ENCODE results near the gene NUP210. TPM values are rescaled to one million over a fixed set of nuclear protein-coding genes. Genes with fewer than 3 reads are reported as not detected.

NUP210 gene
- total and polyA plus RNA-seq, 2 experiments from 2014 or later: 6.7 to 8.4 TPM

DNA sequence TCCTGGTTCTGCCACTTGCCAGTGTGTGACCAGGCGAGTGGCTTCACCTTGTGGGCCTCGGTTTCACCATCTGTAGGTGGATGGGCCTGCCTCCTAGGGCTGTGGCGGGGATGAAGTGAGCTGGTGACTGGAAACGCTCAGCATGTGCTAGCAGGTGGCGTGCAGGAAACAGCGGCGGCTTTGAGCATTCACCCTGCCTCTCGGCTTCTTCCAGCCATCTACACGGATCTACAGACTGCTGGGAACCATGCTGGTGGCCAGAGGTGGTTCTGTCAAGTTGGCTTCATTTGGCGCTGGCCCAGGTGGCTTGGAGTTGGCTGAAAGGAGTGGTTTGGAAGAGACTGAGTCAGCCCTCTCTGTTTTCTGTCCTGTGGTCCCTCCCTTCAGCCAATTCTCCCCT is 106.3 kb downstream of the NUP210 start:
- no peaks in the 10 kb centered on the region for H3K36me3 ChIP-seq (replicated peaks; ENCODE audit: insufficient read depth, low read depth)
- TF ChIP-seq CTCF (IDR thresholded peaks at IDR 0.05; ENCODE audit: poor library complexity): no peak
- TF ChIP-seq EZH2phosphoT487 (IDR thresholded peaks at IDR 0.05; ENCODE audit: low read depth, severe bottlenecking, unreplicated experiment): no peak
- no peak for TF ChIP-seq EZH2 (IDR thresholded peaks at IDR 0.05; ENCODE audit: borderline replicate concordance)
- WGBS (ENCODE audit: low lambda C conversion rate, missing lambda C conversion rate): 95% methylated on average over 10 of the region's 10 CpGs

DNA sequence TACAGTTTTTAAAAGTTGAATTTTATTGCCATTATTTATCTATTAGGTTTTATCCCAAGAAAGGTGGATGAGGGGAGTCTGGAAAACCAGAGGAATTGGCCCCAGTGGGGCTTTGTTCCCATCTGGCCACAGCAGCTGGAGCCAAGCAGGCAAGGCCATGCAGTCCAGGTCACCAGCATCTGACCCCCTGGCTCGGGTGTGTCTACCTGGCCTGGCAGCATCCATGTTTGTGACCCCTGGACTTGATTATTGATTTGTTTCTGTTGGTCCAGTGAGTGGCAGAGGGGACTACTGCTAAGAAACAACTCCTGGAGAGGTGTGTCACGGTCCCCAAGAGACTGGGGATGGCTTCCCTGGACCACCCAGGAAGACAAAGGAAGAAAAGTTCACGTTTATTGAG is 111.1 kb downstream of the NUP210 start:
- Histone ChIP-seq H2AFZ (no peak overlapping the region), H3K9me2 (replicated peaks; ENCODE audit: insufficient read depth) (no peaks in the 10 kb centered on the region), H3K27me3 (no peaks in the 10 kb centered on the region), H3K4me2 (no peak overlapping the region), H4K20me1 (ENCODE audit: insufficient read depth, poor library complexity, severe bottlenecking) (no peaks in the 10 kb centered on the region), H3K79me2 (no peaks in the 10 kb centered on the region), H3K36me3 (replicated peaks; ENCODE audit: insufficient read depth, low read depth) (no peaks in the 10 kb centered on the region), H3K4me1 (ENCODE audit: insufficient read depth) (no peaks in the 10 kb centered on the region), H3K9me3 (ENCODE audit: low read depth) (no peaks in the 10 kb centered on the region), H3K4me3 (no peak overlapping the region), H3K27ac (no peak overlapping the region)
- WGBS (ENCODE audit: low lambda C conversion rate, missing lambda C conversion rate): 68% methylated on average over 3 of the region's 3 CpGs
- TF ChIP-seq CTCF (IDR thresholded peaks at IDR 0.05; ENCODE audit: poor library complexity): no peak
- no peak for TF ChIP-seq EZH2 (IDR thresholded peaks at IDR 0.05; ENCODE audit: borderline replicate concordance)
- no peak for TF ChIP-seq EZH2phosphoT487 (IDR thresholded peaks at IDR 0.05; ENCODE audit: low read depth, severe bottlenecking, unreplicated experiment)
- DNase-seq (ENCODE audit: low spot score): no peak

More for the DNA sequence above, 106.3 kb downstream of the NUP210 start:
- no peaks in the 10 kb centered on the region for H3K9me2 ChIP-seq (replicated peaks; ENCODE audit: insufficient read depth)
- H3K9me3 ChIP-seq (ENCODE audit: low read depth): no peaks in the 10 kb centered on the region
- H2AFZ ChIP-seq: no peak overlapping the region
- no peak overlapping the region for H3K27ac ChIP-seq
- DNase-seq (ENCODE audit: low spot score): no peak
- H3K4me3 ChIP-seq: no peak overlapping the region
- H4K20me1 ChIP-seq (ENCODE audit: insufficient read depth, poor library complexity, severe bottlenecking): no peaks in the 10 kb centered on the region
- H3K4me2 ChIP-seq: no peak overlapping the region
- H3K79me2 ChIP-seq: no peaks in the 10 kb centered on the region
- H3K4me1 ChIP-seq (ENCODE audit: insufficient read depth): no peaks in the 10 kb centered on the region
- no peaks in the 10 kb centered on the region for H3K27me3 ChIP-seq

DNA sequence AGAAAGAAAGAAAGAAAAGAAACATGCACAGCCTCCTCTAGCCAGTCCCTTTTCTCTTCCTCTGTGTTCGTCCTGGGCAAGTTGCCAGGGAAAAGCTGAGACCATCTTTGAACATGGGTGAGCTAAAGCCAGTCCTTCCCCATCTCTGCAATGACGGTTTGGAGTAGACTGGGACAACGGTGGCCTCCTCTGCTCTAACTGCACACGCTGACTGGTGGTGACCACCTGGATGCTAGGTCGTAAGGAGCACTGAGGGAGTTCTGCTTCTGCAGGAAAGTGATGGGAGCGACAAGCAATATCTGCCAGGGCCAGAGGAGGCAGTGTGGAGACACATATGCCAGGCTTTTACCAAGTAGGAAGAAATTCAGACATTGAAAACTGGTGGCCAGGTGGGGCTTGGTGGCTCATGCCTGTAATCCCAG is 111.7 kb downstream of the NUP210 start:
- Histone ChIP-seq H3K79me2 (no peaks in the 10 kb centered on the region), H3K4me1 (ENCODE audit: insufficient read depth) (no peaks in the 10 kb centered on the region), H3K4me2 (no peak overlapping the region), H2AFZ (no peak overlapping the region), H3K27me3 (no peaks in the 10 kb centered on the region), H3K4me3 (no peak overlapping the region), H3K9me2 (replicated peaks; ENCODE audit: insufficient read depth) (no peaks in the 10 kb centered on the region), H4K20me1 (ENCODE audit: insufficient read depth, poor library complexity, severe bottlenecking) (no peaks in the 10 kb centered on the region), H3K27ac (no peak overlapping the region), H3K9me3 (ENCODE audit: low read depth) (no peaks in the 10 kb centered on the region), H3K36me3 (replicated peaks; ENCODE audit: insufficient read depth, low read depth) (no peaks in the 10 kb centered on the region)
- DNase-seq (ENCODE audit: low spot score): peak; percentile 59
- 50% methylated on average over 6 of the region's 6 CpGs for WGBS (ENCODE audit: low lambda C conversion rate, missing lambda C conversion rate)
- TF ChIP-seq EZH2phosphoT487 (IDR thresholded peaks at IDR 0.05; ENCODE audit: low read depth, severe bottlenecking, unreplicated experiment) (no peak), CTCF (IDR thresholded peaks at IDR 0.05; ENCODE audit: poor library complexity) (peak; percentile 21), EZH2 (IDR thresholded peaks at IDR 0.05; ENCODE audit: borderline replicate concordance) (no peak)

DNA sequence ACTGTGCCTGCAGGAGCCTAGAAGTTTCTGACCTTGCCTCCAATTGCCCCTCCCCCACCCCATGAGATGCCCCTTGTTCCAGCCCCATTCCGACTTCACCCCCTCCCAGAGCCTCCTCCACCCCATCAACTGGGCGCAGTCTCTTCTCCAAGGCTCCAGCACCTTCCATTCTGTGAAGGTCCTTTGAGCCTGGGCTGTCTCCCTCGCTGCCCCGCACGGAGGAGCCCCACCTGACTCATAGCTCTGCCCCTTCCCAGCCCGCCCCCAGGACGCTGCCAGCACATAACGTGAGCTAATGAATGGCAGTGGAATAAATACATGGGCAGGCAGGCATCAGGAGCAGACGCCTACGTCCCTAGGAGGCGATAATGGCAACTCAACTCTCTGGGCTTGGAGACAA is 113.1 kb downstream of the NUP210 start:
- H4K20me1 ChIP-seq (ENCODE audit: insufficient read depth, poor library complexity, severe bottlenecking): no peaks in the 10 kb centered on the region
- no peak overlapping the region for H3K4me2 ChIP-seq
- no peak overlapping the region for H3K27ac ChIP-seq
- no peaks in the 10 kb centered on the region for H3K79me2 ChIP-seq
- H3K9me3 ChIP-seq (ENCODE audit: low read depth): no peaks in the 10 kb centered on the region
- TF ChIP-seq EZH2 (IDR thresholded peaks at IDR 0.05; ENCODE audit: borderline replicate concordance) (no peak), EZH2phosphoT487 (IDR thresholded peaks at IDR 0.05; ENCODE audit: low read depth, severe bottlenecking, unreplicated experiment) (no peak), CTCF (IDR thresholded peaks at IDR 0.05; ENCODE audit: poor library complexity) (no peak)
- no peak overlapping the region for H2AFZ ChIP-seq
- H3K9me2 ChIP-seq (replicated peaks; ENCODE audit: insufficient read depth): no peaks in the 10 kb centered on the region
- 82% methylated on average over 10 of the region's 11 CpGs for WGBS (ENCODE audit: low lambda C conversion rate, missing lambda C conversion rate)
- no peak overlapping the region for H3K4me3 ChIP-seq
- H3K36me3 ChIP-seq (replicated peaks; ENCODE audit: insufficient read depth, low read depth): no peaks in the 10 kb centered on the region
- DNase-seq (ENCODE audit: low spot score): no peak
- H3K27me3 ChIP-seq: no peaks in the 10 kb centered on the region
- H3K4me1 ChIP-seq (ENCODE audit: insufficient read depth): no peaks in the 10 kb centered on the region
